HG03575 (cell line): ENCODE data around the gene NYAP1.
"Not testable (repeated sequence)": the region's sequence is repeated elsewhere in the genome, so short reads cannot be mapped to it uniquely, and the experiment has no call there.

Experiments used
- ATAC-seq: cut with Tn5 transposase; IDR thresholded peaks from one replicate; pipeline ENCODE4 v1.9.1; 2021; ENCODE audit not compliant: unreplicated experiment, insufficient number of reproducible peaks, low FRiP score; ENCODE audit errors: extremely low read depth

NYAP1 gene

GRCh38 chr7:100483722-100484672 is at the start of gene NYAP1:
Gene NYAP1, plus strand, starts transcription at chr7:100483927. Its CDS starts 1,385 bp downstream, at chr7:100485312.
- ATAC-seq: no peak

- ATAC-seq: no peak
Measured at GRCh38 chr7:100434297-100435144, 49.2 kb upstream of the NYAP1 start.

- no peak for ATAC-seq
Measured at GRCh38 chr7:100435401-100436304, 48.1 kb upstream of the NYAP1 start.

GRCh38 chr7:100437150-100438100 is 46.3 kb upstream of the NYAP1 start:
- no peak for ATAC-seq

GRCh38 chr7:100438172-100438571 is 45.6 kb upstream of the NYAP1 start:
- ATAC-seq: no peak

- not testable (repeated sequence) for ATAC-seq
Measured at GRCh38 chr7:100438731-100439130, 45.0 kb upstream of the NYAP1 start.

GRCh38 chr7:100439244-100439643 is 44.5 kb upstream of the NYAP1 start:
- ATAC-seq: not testable (repeated sequence)

- no peak for ATAC-seq
Measured at GRCh38 chr7:100441641-100442535, 41.8 kb upstream of the NYAP1 start.

- no peak for ATAC-seq
Measured at GRCh38 chr7:100443096-100443840, 40.5 kb upstream of the NYAP1 start.

GRCh38 chr7:100444311-100445278 is 39.1 kb upstream of the NYAP1 start:
- no peak for ATAC-seq

- no peak for ATAC-seq
Measured at GRCh38 chr7:100446040-100446439, 37.7 kb upstream of the NYAP1 start.

GRCh38 chr7:100447363-100447762 is 36.4 kb upstream of the NYAP1 start:
- not testable (repeated sequence) for ATAC-seq

- ATAC-seq: no peak
Measured at GRCh38 chr7:100449190-100449795, 34.4 kb upstream of the NYAP1 start.

GRCh38 chr7:100452513-100452912 is 31.2 kb upstream of the NYAP1 start:
- no peak for ATAC-seq

GRCh38 chr7:100453854-100454253 is 29.9 kb upstream of the NYAP1 start:
- not testable (repeated sequence) for ATAC-seq
